ENCODE data around the gene SPRTN.

The SPRTN gene

GRCh38 chr1:231387770-231388669 is 49.9 kb downstream of the SPRTN start:
- no peak for TF ChIP-seq CTCF (conservative IDR thresholded peaks at IDR 0.05)
- no peak overlapping the region for H3K27ac ChIP-seq

DNA sequence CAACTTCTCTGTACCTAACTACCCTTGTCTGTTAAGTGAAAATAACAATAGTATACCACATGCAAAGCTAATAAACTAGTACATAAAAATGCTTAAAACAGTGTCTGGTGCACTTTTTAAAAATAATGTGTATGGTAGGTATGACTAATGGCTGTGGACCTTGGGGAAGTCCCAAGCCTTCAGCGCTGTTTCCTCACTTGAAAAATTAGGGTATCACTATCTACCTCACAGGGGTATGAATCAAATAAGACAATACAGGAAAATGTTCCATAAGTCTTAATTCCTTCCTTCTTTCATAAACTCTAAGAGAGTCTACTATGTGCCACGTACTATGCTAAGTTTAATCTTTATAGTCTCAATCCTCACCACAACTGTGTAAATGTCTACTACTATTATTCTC is 52.0 kb downstream of the SPRTN start:
- TF ChIP-seq CTCF (conservative IDR thresholded peaks at IDR 0.05), result no peak
- H3K27ac ChIP-seq, result no peak overlapping the region

- TF ChIP-seq CTCF (conservative IDR thresholded peaks at IDR 0.05), result no peak
- H3K27ac ChIP-seq, result peak overlapping the region; percentile 81
These were observed 54.5 kb downstream of the SPRTN start for GRCh38 chr1:231392389-231393131.

- TF ChIP-seq CTCF (conservative IDR thresholded peaks at IDR 0.05), result no peak
- H3K27ac ChIP-seq, result peak overlapping the region; percentile 81
These were observed 55.6 kb downstream of the SPRTN start for GRCh38 chr1:231393668-231394067.

- TF ChIP-seq CTCF (conservative IDR thresholded peaks at IDR 0.05), result no peak
- peak overlapping the region; percentile 81 for H3K27ac ChIP-seq
These were observed 57.2 kb downstream of the SPRTN start for GRCh38 chr1:231395076-231395997.

DNA sequence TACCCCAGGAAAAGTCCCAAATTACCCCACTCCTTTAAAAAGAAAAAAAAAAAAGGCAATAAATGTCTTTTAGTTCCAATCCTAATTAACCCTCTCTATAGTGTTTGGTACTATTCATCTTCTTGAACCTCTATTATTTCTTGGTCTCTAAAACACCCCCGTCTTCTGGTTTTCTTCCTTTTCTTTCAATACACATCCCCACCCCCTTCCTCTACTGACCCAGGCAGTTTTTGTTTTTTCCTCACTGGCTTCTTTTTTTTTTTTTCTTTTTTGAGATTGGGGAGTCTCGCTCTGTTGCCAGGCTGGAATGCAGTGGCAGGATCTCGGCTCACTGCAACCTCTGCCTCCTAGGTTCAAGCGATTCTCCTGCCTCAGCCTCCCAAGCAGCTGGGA is 57.9 kb downstream of the SPRTN start:
- TF ChIP-seq CTCF (conservative IDR thresholded peaks at IDR 0.05), result no peak
- no peak overlapping the region for H3K27ac ChIP-seq

Data from VCaP (cell line).